GM19043 (cell line): ENCODE data around the gene LBHD1.
"Not testable (repeated sequence)": the region's sequence is repeated elsewhere in the genome, so short reads cannot be mapped to it uniquely, and the experiment has no call there.

Source experiments
- ATAC-seq: cut with Tn5 transposase; IDR thresholded peaks from one replicate; pipeline ENCODE4 v1.9.1; 2021; ENCODE audit warnings: low read depth; ENCODE audit not compliant: unreplicated experiment

Gene LBHD1

GRCh38 chr11:62694455-62695167 is 22.5 kb upstream of the LBHD1 start:
- no peak for ATAC-seq

GRCh38 chr11:62693624-62694023 is 21.6 kb upstream of the LBHD1 start:
- ATAC-seq = not testable (repeated sequence)

GRCh38 chr11:62689421-62690183 is 17.5 kb upstream of the LBHD1 start, which contains the start of gene LRRN4CL:
Gene LRRN4CL, minus strand, starts transcription at chr11:62689530. Its CDS starts 1,022 bp downstream, at chr11:62688508.
- no peak for ATAC-seq

DNA sequence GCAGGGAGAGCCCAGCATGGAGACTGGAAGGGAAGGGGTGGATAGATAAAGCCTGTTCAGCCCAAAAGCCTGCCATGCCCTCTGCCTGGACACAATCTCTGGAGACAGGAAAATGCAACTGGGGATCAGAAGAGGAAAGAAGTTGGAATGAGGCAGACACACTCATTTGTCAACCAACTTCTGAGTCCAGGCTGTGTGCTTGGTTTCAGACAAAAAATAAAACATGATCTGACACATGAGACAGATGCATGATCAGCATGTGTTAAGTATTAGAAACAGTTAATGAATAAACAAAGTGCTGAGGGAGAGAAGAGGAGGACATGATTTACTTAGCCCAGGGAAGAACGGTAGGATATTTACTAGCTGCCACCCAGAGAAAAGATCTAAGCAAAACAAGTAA is 16.4 kb upstream of the LBHD1 start:
- ATAC-seq = no peak

DNA sequence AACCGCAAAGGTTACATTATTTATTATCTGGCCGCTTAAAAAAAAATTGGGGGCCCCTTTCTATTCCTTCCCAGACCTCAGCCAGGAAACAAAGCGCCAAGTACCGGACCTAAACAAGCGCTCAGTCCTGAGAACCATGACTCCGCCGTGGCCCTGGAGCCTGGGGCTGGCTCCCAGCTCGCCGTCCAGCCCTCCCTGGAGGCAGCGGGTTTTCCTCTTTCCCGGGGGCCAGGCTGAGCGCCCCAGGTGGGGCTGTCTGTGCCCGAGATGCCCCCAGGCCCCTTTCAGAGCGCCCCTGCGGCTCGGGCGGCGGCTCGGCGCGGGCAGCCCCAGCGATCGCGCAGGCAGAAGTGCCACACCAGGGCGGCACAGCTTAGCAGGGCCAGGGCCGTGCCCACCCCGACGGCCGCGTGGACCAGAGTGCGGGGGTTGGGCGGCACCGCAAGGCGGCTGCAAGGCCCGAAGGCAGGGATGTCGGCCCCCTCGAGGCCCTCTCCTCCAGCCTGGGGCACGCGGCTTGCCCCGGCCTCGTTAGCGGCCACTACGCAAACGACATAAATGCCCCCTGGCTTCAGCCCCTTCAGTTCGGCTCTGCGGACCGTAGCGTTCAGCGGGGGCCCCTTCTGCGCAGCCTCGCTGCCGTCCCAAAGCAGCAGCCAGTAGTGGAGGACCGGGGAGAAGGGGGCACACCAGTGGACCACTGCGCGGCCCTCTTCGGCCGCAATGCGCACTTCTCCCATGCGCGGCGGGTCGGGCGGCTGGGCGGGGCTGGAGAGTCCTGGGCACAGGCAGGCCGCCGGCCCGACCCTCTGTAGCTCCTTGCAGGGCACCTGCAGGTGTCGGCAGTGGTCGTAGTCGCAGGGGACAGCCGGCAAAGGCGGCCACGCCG is 15.7 kb upstream of the LBHD1 start:
- ATAC-seq = no peak

DNA sequence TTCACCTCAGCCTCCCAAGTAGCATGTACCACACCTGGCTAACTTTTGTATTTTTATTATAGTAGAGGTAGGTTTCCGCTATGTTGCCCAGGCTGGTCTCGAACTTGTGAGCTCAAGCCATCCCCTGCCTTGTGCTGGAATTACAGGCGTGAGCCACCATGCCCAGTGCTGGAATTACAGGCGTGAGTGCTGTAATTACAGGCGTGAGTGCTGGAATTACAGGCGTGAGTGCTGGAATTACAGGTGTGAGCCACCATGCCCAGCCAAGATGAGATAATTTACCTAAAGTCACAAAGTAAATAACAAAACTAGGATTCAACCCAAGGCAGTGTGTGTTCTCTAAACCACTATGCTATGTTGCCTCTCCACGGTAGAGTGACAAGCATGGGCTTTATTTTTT is 10.5 kb upstream of the LBHD1 start:
- ATAC-seq = no peak

DNA sequence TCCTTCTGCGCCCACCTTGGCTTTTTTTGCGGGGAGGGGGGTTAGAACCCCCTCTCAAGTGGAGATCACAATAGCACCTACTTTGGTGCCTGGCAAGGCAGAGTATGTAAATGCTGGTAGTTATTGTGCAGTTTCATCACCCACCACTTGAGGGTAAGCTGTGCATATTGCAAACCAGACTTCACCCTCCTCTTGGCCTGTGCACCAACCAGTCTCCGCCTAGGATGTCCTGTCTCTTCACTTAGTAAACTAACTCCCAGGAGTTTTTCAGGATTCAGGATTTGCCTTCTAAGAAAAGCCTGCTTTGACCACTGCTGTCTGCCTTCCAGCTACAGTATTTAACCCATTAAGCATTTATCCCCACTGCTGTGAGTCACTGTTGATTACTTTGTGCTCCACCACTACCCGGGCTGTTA is 8.8 kb upstream of the LBHD1 start:
- no peak for ATAC-seq

DNA sequence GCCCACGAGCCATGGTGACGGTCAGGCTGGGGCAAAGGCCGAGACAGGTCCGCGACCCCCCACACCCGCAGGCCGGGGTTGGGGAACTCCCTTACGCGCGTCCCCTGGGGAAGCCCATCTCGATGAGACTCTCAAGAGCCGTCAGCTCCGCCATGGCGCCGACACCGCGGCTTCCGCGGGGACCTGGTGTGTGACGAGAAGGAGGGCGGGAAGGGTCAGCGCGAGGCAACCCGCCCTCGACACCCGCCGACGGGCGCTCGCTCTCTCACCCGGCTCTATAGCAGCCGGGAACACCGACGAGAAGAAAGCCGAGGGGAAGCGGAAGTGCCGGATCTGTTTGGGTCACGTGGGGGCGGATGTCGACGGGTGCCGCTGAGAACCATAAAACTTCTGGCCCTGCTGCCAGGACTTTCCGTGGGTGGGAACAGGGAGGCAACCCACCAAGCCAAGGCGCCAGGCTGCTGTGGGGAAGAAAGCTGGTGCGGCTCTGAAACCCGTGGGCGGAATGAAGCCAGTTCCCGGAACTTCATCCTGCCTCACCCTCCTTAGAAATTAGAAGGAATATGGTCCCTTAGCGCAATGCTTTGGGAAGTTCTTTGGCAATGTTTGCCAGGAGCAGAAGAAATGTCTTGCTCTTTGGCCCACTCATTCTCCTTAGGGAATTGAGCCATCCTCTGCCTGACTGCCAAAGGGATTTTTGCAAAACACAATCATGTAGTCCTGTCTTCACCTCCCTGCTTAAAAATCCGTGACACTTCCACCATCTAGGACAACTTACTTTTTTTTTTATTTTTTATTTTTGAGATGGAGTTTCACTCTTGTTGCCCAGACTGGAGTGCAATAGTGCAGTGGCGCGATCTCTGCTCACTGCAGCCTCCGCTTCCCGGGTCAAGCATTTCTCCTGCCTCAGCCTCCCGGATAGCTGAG is 7.0 kb upstream of the LBHD1 start, which contains the start of gene UBXN1:
UBXN1 (minus strand) TSS at position 304 of the 927 bp plus-strand sequence; CDS start at position 154, 150 bp downstream.
- ATAC-seq = no peak

GRCh38 chr11:62678433-62678769 is 6.3 kb upstream of the LBHD1 start:
- ATAC-seq = no peak

DNA sequence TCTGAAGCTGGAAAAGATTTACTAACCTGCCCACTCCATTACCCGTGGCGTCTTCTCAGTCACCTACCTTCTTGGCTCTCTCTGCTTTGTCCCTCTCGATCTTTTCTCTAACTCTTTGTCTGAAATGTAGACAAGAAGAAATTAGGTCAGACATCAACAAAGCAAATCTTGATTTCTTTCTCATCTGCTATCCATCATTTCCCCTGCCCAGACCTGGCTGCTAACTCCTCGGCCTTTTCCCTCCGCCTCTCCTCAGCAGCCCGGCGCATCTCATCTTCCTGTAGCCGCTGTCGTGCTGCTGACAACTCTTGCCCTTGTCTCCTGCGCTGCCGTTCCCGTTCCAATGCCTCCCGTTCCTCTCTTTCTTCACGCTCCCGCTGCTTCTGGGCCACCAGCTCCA is 5.6 kb upstream of the LBHD1 start:
- ATAC-seq = no peak

- ATAC-seq = no peak
Observed at GRCh38 chr11:62677156-62677555, 5.1 kb upstream of the LBHD1 start.

DNA sequence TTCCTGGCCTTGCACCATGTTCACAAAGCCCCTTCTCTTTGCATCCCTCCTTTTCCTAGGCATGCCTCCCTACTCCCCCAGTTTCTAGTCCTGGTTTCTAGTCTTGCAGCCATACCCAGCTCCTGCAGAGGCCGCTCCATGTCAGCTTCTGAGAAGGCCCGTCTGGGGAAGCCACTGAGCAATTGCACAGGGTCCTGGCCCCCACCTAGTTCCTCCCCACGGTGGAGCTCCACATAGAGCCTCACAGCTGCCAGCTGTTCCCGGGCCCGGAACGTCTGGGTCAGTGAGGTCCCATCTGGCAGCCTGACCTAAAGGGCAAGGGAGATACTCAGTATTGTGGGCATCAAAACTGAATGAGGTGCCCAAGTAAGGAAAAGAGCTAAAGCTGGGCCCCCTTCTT is 4.6 kb upstream of the LBHD1 start:
- ATAC-seq = no peak

- not testable (repeated sequence) for ATAC-seq
Observed at GRCh38 chr11:62675415-62675814, 3.3 kb upstream of the LBHD1 start.

DNA sequence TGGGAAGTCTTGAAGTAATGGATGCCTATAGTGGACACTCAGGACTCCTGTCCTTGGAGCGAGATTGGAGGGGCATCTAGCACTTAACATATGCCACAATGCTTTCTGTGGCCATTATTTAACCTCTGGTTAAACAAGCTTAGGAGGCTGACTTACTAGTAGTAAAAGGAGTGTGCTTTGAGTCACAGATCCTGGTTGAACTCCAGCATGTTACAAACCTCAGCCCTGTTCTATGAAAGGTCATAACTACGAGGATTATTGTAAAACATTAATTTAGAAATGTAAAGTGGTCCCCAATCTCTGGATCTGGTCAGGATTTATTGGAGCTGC is 1.1 kb upstream of the LBHD1 start:
- ATAC-seq = no peak

GRCh38 chr11:62671236-62671607 is 845 bp downstream of the LBHD1 start:
- ATAC-seq = no peak

- ATAC-seq = no peak
Observed at GRCh38 chr11:62669420-62670161, 2.5 kb downstream of the LBHD1 start.

DNA sequence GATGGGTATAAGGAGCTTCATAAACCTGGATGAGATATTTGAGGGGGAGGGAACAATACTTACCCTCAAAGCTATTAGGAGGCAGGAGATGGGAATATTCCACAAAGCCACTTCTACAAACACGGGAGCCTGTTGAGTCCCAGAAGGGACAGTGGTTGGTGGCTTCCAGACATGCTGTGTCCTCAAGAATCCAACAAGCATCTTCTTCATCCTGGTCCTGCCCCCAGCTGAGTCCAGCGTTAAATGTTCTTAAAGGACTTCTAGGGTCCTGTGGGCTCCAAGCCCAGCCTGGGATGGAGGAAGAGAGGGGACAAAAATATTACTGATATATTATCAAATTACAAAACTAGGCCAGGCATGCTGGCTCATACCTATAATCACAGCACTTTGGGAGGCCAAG is 4.6 kb downstream of the LBHD1 start:
- no peak for ATAC-seq

DNA sequence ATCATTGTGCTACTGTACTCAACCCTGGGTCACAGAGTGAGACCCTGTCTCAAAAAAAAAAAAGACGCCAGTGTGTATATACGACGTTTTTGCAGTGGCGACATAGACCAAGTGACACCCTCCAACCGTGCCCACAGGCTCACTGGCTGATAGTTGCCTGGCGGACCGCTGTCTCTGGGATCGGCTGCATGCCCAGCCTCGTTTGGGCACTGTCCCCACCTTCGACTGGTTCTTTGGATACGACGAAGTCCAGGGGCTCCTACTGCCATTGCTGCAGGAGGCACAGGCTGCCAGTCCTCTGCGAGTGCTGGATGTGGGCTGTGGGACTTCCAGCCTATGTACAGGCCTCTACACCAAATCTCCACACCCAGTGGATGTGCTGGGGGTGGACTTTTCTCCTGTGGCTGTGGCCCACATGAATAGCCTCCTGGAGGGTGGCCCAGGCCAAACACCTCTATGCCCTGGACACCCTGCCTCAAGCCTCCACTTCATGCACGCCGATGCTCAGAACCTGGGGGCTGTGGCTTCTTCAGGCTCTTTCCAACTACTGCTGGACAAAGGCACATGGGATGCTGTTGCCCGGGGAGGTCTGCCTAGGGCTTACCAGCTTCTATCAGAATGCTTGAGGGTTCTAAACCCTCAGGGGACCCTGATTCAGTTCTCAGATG is 5.7 kb downstream of the LBHD1 start:
- no peak for ATAC-seq
